Neural progenitor cell (in vitro differentiated cells): ENCODE data around the gene OCA2. TPM values are rescaled to one million over a fixed set of nuclear protein-coding genes. Genes with fewer than 3 reads are reported as not detected.
"Not testable (repeated sequence)": the region's sequence is repeated elsewhere in the genome, so short reads cannot be mapped to it uniquely, and the experiment has no call there.

Source experiments
- DNase-seq: peaks from one replicate; pipeline ENCODE4 v3.0.0-alpha.2; 2016; ENCODE audit warnings: low spot score
- H2AFZ ChIP-seq: fragments of 200-600 bp; sonication (generic); replicated peaks from 2 replicates; pipeline ENCODE4 v1.6.1; 2016; ENCODE audit warnings: antibody characterized with exemption
- H3F3A ChIP-seq: fragments of 200-600 bp; sonication (generic); 2 replicates; pipeline ENCODE4 v1.6.1; 2016; ENCODE audit warnings: antibody characterized with exemption, low read depth
- H3K27ac ChIP-seq: fragments of 200-600 bp; sonication (generic); 2 replicates; pipeline ENCODE4 v1.5.1; 2016; ENCODE audit warnings: mild to moderate bottlenecking
- H3K27me3 ChIP-seq: fragments of 200-600 bp; sonication (generic); 2 replicates; pipeline ENCODE4 v1.6.1; 2016; ENCODE audit warnings: mild to moderate bottlenecking, moderate library complexity
- H3K36me3 ChIP-seq: fragments of 200-600 bp; sonication (generic); 2 replicates; pipeline ENCODE4 v1.5.1; 2016
- H3K4me1 ChIP-seq: fragments of 200-600 bp; sonication (generic); 2 replicates; pipeline ENCODE4 v1.6.1; 2016; ENCODE audit warnings: mixed run types
- H3K4me2 ChIP-seq: fragments of 200-600 bp; sonication (generic); 2 replicates; pipeline ENCODE4 v1.6.1; 2016
- H3K4me3 ChIP-seq: fragments of 200-600 bp; sonication (generic); 2 replicates; pipeline ENCODE4 v1.5.1; 2016
- H3K79me2 ChIP-seq: fragments of 200-600 bp; sonication (generic); 2 replicates; pipeline ENCODE4 v1.6.1; 2016; ENCODE audit warnings: low read depth
- H3K9ac ChIP-seq: fragments of 200-600 bp; sonication (generic); 2 replicates; pipeline ENCODE4 v1.6.1; 2016
- H3K9me3 ChIP-seq: fragments of 200-600 bp; sonication (generic); 2 replicates; pipeline ENCODE4 v1.5.1; 2016; ENCODE audit warnings: low read depth
- H4K20me1 ChIP-seq: fragments of 200-600 bp; sonication (generic); 2 replicates; pipeline ENCODE4 v1.6.1; 2016; ENCODE audit warnings: low read depth
- H3K27ac Mint-ChIP-seq: 3 replicates; pipeline ENCODE4 v1.8.0; 2021; ENCODE audit warnings: mixed read lengths
- H3K27me3 Mint-ChIP-seq: 2 replicates; pipeline ENCODE4 v1.8.0; 2022; ENCODE audit warnings: low read depth, mild to moderate bottlenecking, inconsistent platforms, moderate library complexity, mixed read lengths; ENCODE audit not compliant: insufficient read depth
- H3K36me3 Mint-ChIP-seq: 3 replicates; pipeline ENCODE4 v1.8.0; 2021; ENCODE audit warnings: mixed read lengths
- H3K4me1 Mint-ChIP-seq: 3 replicates; pipeline ENCODE4 v1.8.0; 2021; ENCODE audit warnings: mixed read lengths
- H3K4me3 Mint-ChIP-seq: 3 replicates; pipeline ENCODE4 v1.8.0; 2021; ENCODE audit warnings: mild to moderate bottlenecking, moderate library complexity, mixed read lengths
- H3K9me3 Mint-ChIP-seq: 3 replicates; pipeline ENCODE4 v1.8.0; 2020; ENCODE audit warnings: mixed read lengths
- CTCF ChIP-seq: fragments of 200-600 bp; sonication (generic); IDR thresholded peaks from 2 replicates; pipeline ENCODE4 v1.5.1; 2017; ENCODE audit warnings: antibody characterized with exemption, mild to moderate bottlenecking
- EZH2 ChIP-seq: fragments of 200-600 bp; sonication (generic); IDR thresholded peaks from 2 replicates; pipeline ENCODE4 v1.6.1; 2017; ENCODE audit warnings: antibody characterized with exemption, mild to moderate bottlenecking, moderate library complexity
- EZH2phosphoT487 ChIP-seq: fragments of 200-600 bp; sonication (generic); IDR thresholded peaks from 2 replicates; pipeline ENCODE4 v1.6.1; 2017; ENCODE audit warnings: antibody characterized with exemption
- total RNA-seq: library from RNA; depleted of rRNA; stranded (reverse); fragments of >200 nt; gene quantifications from 2 replicates; pipeline ENCODE4 v1.2.3, GENCODE V29; 2015; ENCODE audit warnings: low replicate concordance

OCA2 gene
- total RNA-seq, 1 donor from 2014 or later = 1.0 TPM

GRCh38 chr15:28124841-28125240 lies 25.7 kb upstream of the OCA2 start:
- Histone ChIP-seq H3K9ac (no peak overlapping the region), H3K9me3 (no peaks in the 10 kb centered on the region), H3K27ac (no peak overlapping the region), H3K36me3 (no peaks in the 10 kb centered on the region), H3F3A (peaks cover 8% of the 10 kb centered on the region), H3K4me1 (no peaks in the 10 kb centered on the region), H2AFZ (no peak overlapping the region), H4K20me1 (no peaks in the 10 kb centered on the region), H3K27me3 (no peaks in the 10 kb centered on the region), H3K4me3 (no peak overlapping the region), H3K79me2 (no peaks in the 10 kb centered on the region), H3K4me2 (no peak overlapping the region)
- TF ChIP-seq EZH2 = no peak
- no peak for TF ChIP-seq CTCF
- TF ChIP-seq EZH2phosphoT487 = no peak
- DNase-seq = no peak
- Mint-ChIP-seq H3K9me3 (no peaks in the 10 kb centered on the region), H3K4me1 (no peaks in the 10 kb centered on the region), H3K4me3 (no peak overlapping the region), H3K27me3 (peaks cover 2% of the 10 kb centered on the region), H3K36me3 (peaks cover 41% of the 10 kb centered on the region), H3K27ac (no peak overlapping the region)

GRCh38 chr15:28123408-28124023 lies 24.4 kb upstream of the OCA2 start:
- Histone ChIP-seq H3K4me3 (no peak overlapping the region), H4K20me1 (no peaks in the 10 kb centered on the region), H3K27me3 (no peaks in the 10 kb centered on the region), H3K9me3 (no peaks in the 10 kb centered on the region), H3F3A (peaks cover 8% of the 10 kb centered on the region), H3K4me2 (no peak overlapping the region), H3K4me1 (no peaks in the 10 kb centered on the region), H2AFZ (no peak overlapping the region), H3K36me3 (no peaks in the 10 kb centered on the region), H3K9ac (no peak overlapping the region), H3K27ac (no peak overlapping the region), H3K79me2 (no peaks in the 10 kb centered on the region)
- no peaks in the 10 kb centered on the region for H3K9me3 Mint-ChIP-seq
- TF ChIP-seq CTCF (peak; percentile 78), EZH2phosphoT487 (no peak), EZH2 (no peak)
- no peak overlapping the region for H3K27ac Mint-ChIP-seq
- peaks cover 36% of the 10 kb centered on the region for H3K36me3 Mint-ChIP-seq
- H3K4me3 Mint-ChIP-seq = no peak overlapping the region
- no peaks in the 10 kb centered on the region for H3K27me3 Mint-ChIP-seq
- peak; percentile 83 for DNase-seq
- H3K4me1 Mint-ChIP-seq = no peaks in the 10 kb centered on the region

DNA sequence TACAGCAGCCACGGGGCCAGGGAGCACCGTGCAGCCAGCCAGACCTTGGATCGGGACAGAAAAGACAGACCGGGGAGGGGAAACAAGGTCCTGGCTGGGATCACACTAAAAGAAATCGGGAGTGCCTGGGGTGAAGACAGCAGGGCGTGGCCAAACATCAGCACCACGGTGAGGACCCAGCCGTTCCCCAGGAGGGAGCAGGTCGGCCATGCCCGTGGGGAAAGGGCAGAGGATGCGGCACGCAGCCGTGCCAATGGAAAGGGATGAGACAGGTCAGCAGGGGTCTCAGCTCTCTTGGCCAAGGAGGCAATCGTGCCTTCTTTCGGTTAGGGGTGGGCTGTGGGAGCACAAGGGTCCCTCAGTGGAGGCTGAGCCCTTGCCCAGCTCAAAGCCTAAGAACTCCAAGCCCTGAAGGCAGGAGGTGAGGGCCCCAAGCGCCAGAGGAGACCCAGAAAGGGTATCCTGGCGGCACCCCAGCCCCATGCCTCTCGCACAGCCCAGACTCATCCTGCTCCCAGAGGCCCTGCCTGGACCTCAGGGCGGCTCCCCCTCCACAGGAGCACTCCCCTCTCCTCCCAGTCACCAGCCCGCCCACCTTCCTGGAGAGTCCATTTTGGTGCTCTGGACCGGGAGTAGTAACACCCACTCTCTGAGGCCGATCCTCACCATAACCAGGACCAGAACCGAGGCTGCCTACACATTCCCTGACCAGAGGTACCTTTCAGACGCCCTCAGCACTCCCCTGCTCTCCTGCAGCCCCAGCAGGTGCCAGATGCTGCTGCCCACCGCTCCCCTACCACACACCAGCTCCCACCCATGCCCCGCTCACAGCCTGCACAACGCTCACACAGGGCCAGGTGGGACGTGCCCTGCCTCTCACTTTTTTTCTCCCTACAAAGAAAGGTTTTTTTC lies 23.2 kb upstream of the OCA2 start:
- H3K27ac ChIP-seq = no peak overlapping the region
- no peak overlapping the region for H3K4me3 Mint-ChIP-seq
- H3F3A ChIP-seq = peaks cover 8% of the 10 kb centered on the region
- no peak overlapping the region for H3K9ac ChIP-seq
- H3K4me3 ChIP-seq = no peak overlapping the region
- H3K4me1 Mint-ChIP-seq = no peaks in the 10 kb centered on the region
- H3K79me2 ChIP-seq = no peaks in the 10 kb centered on the region
- H3K27me3 ChIP-seq = no peaks in the 10 kb centered on the region
- no peaks in the 10 kb centered on the region for H3K36me3 ChIP-seq
- no peak overlapping the region for H3K4me2 ChIP-seq
- H4K20me1 ChIP-seq = no peaks in the 10 kb centered on the region
- no peak overlapping the region for H3K27ac Mint-ChIP-seq
- no peak for DNase-seq
- H3K9me3 ChIP-seq = no peaks in the 10 kb centered on the region
- no peaks in the 10 kb centered on the region for H3K9me3 Mint-ChIP-seq
- no peaks in the 10 kb centered on the region for H3K4me1 ChIP-seq
- no peak for TF ChIP-seq CTCF
- peaks cover 39% of the 10 kb centered on the region for H3K36me3 Mint-ChIP-seq
- H2AFZ ChIP-seq = no peak overlapping the region
- peaks cover 3% of the 10 kb centered on the region for H3K27me3 Mint-ChIP-seq

DNA sequence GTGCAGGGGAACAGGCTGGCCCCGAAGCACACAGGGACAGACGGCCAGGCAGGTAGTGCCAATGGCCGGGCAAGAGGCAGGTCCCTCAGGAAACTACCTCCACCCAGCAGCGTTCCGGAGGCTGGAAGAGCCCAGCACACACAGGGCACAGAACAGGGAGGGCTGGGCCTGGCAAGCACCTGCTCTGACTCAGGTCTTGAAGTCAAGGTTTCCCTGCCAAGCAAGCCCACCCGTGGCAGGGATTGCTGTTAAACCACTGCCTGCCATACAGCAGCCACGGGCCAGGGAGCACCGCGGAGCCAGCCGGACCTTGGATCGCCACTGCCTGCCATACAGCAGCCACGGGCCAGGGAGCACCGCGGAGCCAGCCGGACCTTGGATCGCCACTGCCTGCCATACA lies 22.5 kb upstream of the OCA2 start:
- not testable (repeated sequence) for H3K4me1 Mint-ChIP-seq, DNase-seq, H4K20me1 ChIP-seq, H3K27ac Mint-ChIP-seq, H3K4me3 ChIP-seq, H3K27ac ChIP-seq, H3K9me3 Mint-ChIP-seq, H3K79me2 ChIP-seq, H2AFZ ChIP-seq, H3K4me2 ChIP-seq, H3K9ac ChIP-seq, H3K27me3 ChIP-seq, H3F3A ChIP-seq, H3K9me3 ChIP-seq, H3K27me3 Mint-ChIP-seq, H3K4me3 Mint-ChIP-seq, H3K4me1 ChIP-seq, H3K36me3 ChIP-seq
- peaks cover 36% of the 10 kb centered on the region for H3K36me3 Mint-ChIP-seq
